Stomach (tissue), 9 donors: ENCODE measurements around the gene TMCO4. TPM values are rescaled to one million over a fixed set of nuclear protein-coding genes. Genes with fewer than 3 reads are reported as not detected.

Source experiments
- DNase-seq, 2 donors: peaks; one replicate each; pipeline versions ENCODE4 v3.0.0 to v3.0.0-alpha.2; 2013 to 2019
- H3K27ac ChIP-seq, 5 donors: fragments of 200-600 bp in 4 of 5; sonication (generic) in 4 of 5; one replicate each; pipeline ENCODE4 v1.5.1; 2013 to 2019; ENCODE audit warnings: mild to moderate bottlenecking in 1 of 5, moderate library complexity in 1 of 5
- H3K27me3 ChIP-seq, 3 donors: fragments of 200-600 bp; sonication (generic); one replicate each; pipeline ENCODE4 v1.5.1; 2017 to 2019; ENCODE audit warnings: mixed run types in 1 of 3
- H3K36me3 ChIP-seq, 4 donors: fragments of 200-600 bp; sonication (generic); 1 replicate in 3 of 4; 2 replicates in 1 of 4; pipeline ENCODE4 v1.5.1; 2016 to 2019
- H3K4me1 ChIP-seq, 4 donors: fragments of 200-600 bp; sonication (generic); one replicate each; pipeline ENCODE4 v1.5.1; 2016 to 2019
- H3K4me3 ChIP-seq, 4 donors: fragments of 200-600 bp; sonication (generic) in 3 of 4; one replicate each; pipeline ENCODE4 v1.5.1; 2016 to 2019; ENCODE audit warnings: mild to moderate bottlenecking in 1 of 4
- H3K9me3 ChIP-seq, 4 donors: fragments of 200-600 bp; sonication (generic); one replicate each; pipeline ENCODE4 v1.5.1; 2016 to 2019
- CTCF ChIP-seq, 7 experiments: fragments of 450-650 bp in 4 of 7; fragments of 200-600 bp in 3 of 7; sonication (generic) in 3 of 7; IDR thresholded peaks; one replicate each; pipeline ENCODE4 v1.5.1; 2016 to 2019; ENCODE audit warnings: antibody characterized with exemption in 7 of 7, control low read depth in 2 of 7, mild to moderate bottlenecking in 1 of 7
- EP300 ChIP-seq: sonication (generic); formaldehyde crosslinking; IDR thresholded peaks from one replicate; pipeline ENCODE4 v1.6.1; 2017; ENCODE audit warnings: antibody characterized with exemption
- POLR2A ChIP-seq, 4 donors: fragments of 450-650 bp; IDR thresholded peaks; one replicate each; pipeline ENCODE4 v1.6.1; 2016; ENCODE audit warnings: antibody characterized with exemption in 4 of 4, control low read depth in 2 of 4, mild to moderate bottlenecking in 1 of 4, moderate library complexity in 1 of 4
- POLR2AphosphoS5 ChIP-seq, 3 donors: sonication (generic); formaldehyde crosslinking; IDR thresholded peaks; one replicate each; pipeline ENCODE4 v1.6.1; 2016; ENCODE audit warnings: antibody characterized with exemption in 3 of 3
- WGBS, 5 donors: extraction: QIAGEN DNeasy Blood & Tissue Kit in 3 of 5; methylation state at CpG; one replicate each; pipeline versions ENCODE4 v1.1.5 to v1.1.7; 2013 to 2018; 5-methylcytosine and 5-hydroxymethylcytosine counted together
- intact Hi-C: fragments of 100-400 bp; cut with DNase I; formaldehyde crosslinking; loops from one replicate; pipeline ENCODE4 v1.15.1; 2023; ENCODE audit warnings: low total_unique reads
- polyA plus RNA-seq, 3 donors: library from polyadenylated mRNA; stranded (reverse); fragments of 200-250 nt; gene quantifications; one replicate each; pipeline ENCODE4 v1.2.3, GENCODE V29; 2013
- total RNA-seq, 5 donors: library from RNA; depleted of rRNA; stranded (reverse); fragments of >200 nt; gene quantifications; one replicate each; pipeline versions ENCODE4 v1.1.0 to v1.2.3, GENCODE V29; 2014 to 2016
- donor health status: healthy with polysubstance abuse.
- donor health status: Bipolar disorder and iron deficiency.
- donor health status: healthy.

TMCO4 gene
- total and polyA plus RNA-seq, 8 donors = 5.3 to 326 (median 24.2) TPM

GRCh38 chr1:19808351-19808750 lies 8.6 kb upstream of the TMCO4 start:
- Histone ChIP-seq H3K27me3 (no peaks in the 10 kb centered on the region), H3K27ac (no peak overlapping the region), H3K36me3 (no peaks in the 10 kb centered on the region), H3K9me3 (no peaks in the 10 kb centered on the region), H3K4me3 (no peak overlapping the region), H3K4me1 (no peaks in the 10 kb centered on the region)
- no peak for TF ChIP-seq POLR2AphosphoS5 (IDR thresholded peaks at IDR 0.05)
- TF ChIP-seq EP300 = no peak
- TF ChIP-seq CTCF (IDR thresholded peaks at IDR 0.05) = no peak
- no peak for TF ChIP-seq POLR2A (IDR thresholded peaks at IDR 0.05)
- intact Hi-C loops = no loop called here
- DNase-seq = no peak
- WGBS, 5 donors = 83 to 93% (median 89%) methylated on average over 7 of the region's 7 CpGs

GRCh38 chr1:19804831-19805251 lies 5.1 kb upstream of the TMCO4 start:
- Histone ChIP-seq H3K27ac (no peak overlapping the region), H3K36me3 (no peaks in the 10 kb centered on the region), H3K4me1 (peaks cover 0 to 11% (median 5%) of the 10 kb centered on the region in 4 donors), H3K4me3 (no peak overlapping the region), H3K27me3 (no peaks in the 10 kb centered on the region), H3K9me3 (no peaks in the 10 kb centered on the region)
- 73 to 84% (median 76%) methylated on average over 6 of the region's 6 CpGs for WGBS, 5 donors
- TF ChIP-seq POLR2AphosphoS5 (IDR thresholded peaks at IDR 0.05) (no peak), EP300 (no peak), POLR2A (IDR thresholded peaks at IDR 0.05) (no peak), CTCF (IDR thresholded peaks at IDR 0.05) (no peak)
- DNase-seq = no peak
- intact Hi-C loops = no loop called here

GRCh38 chr1:19802269-19802668 lies 2.6 kb upstream of the TMCO4 start:
- intact Hi-C loops = no loop called here
- no peak overlapping the region for H3K27ac ChIP-seq
- TF ChIP-seq POLR2A (IDR thresholded peaks at IDR 0.05) = no peak
- TF ChIP-seq CTCF (IDR thresholded peaks at IDR 0.05) = no peak
- no peaks in the 10 kb centered on the region for H3K27me3 ChIP-seq
- H3K36me3 ChIP-seq = peaks cover 0 to 3% (median 2%) of the 10 kb centered on the region in 4 donors
- WGBS, 5 donors = 65 to 80% (median 72%) methylated on average over 7 of the region's 7 CpGs
- peaks cover 6 to 29% (median 21%) of the 10 kb centered on the region in 4 donors for H3K4me1 ChIP-seq
- H3K4me3 ChIP-seq = no peak overlapping the region
- no peaks in the 10 kb centered on the region for H3K9me3 ChIP-seq
- no peak for DNase-seq

GRCh38 chr1:19800076-19800804 lies 524 bp upstream of the TMCO4 start:
- DNase-seq = peak; percentile 64 to 77
- Histone ChIP-seq H3K4me1 (peaks cover 6 to 29% (median 21%) of the 10 kb centered on the region in 4 donors), H3K27ac (peak overlapping the region; percentile 91 to 96 (median 94)), H3K36me3 (peaks cover 0 to 13% (median 12%) of the 10 kb centered on the region in 4 donors), H3K4me3 (peak overlapping the region; percentile 71 to 83 (median 73)), H3K9me3 (no peaks in the 10 kb centered on the region), H3K27me3 (no peaks in the 10 kb centered on the region)
- intact Hi-C loops = no loop called here
- TF ChIP-seq POLR2AphosphoS5 (IDR thresholded peaks at IDR 0.05) = no peak
- TF ChIP-seq CTCF (IDR thresholded peaks at IDR 0.05) = no peak
- no peak for TF ChIP-seq EP300
- TF ChIP-seq POLR2A (IDR thresholded peaks at IDR 0.05) = no peak
- 9 to 15% (median 12%) methylated on average over 28 to 33 of the region's 33 CpGs for WGBS, 5 donors
